K562 (cell line): ENCODE data around the gene C10orf90. TPM values are rescaled to one million over a fixed set of nuclear protein-coding genes. Genes with fewer than 3 reads are reported as not detected.

Source experiments
- ATAC-seq: fragments of 200-7000 bp; cut with Tn5 transposase; 3 replicates; pipeline ENCODE4 v1.9.1; 2020; ENCODE audit warnings: moderate library complexity
- BruUV-seq: library from RNA; stranded (reverse); fragments of 400-500 nt; replicated peaks from 2 replicates; lab custom pipeline; 2021; lab: Mats Ljungman, UMichigan
- CTCF ChIA-PET: fragments of 300-600 bp; formaldehyde crosslinking; extraction: SDS; loops from one replicate; lab custom pipeline; 2021; ENCODE audit warnings: low intra/inter-chr PET ratio; lab: Yijun Ruan, JAX
- POLR2A ChIA-PET: fragments of 300-600, 350-650 bp; sonication (Branson Sonifier 250); formaldehyde crosslinking; extraction: SDS; loops from one replicate; lab custom pipeline; 2021; ENCODE audit warnings: antibody characterized with exemption, inconsistent platforms; lab: Yijun Ruan, JAX
- DNase-seq, 4 experiments: peaks; one replicate each; pipeline versions ENCODE4 v3.0.0 to v3.0.0-alpha.2; 2011 to 2018; ENCODE audit warnings: low spot score in 3 of 4, mixed read lengths in 3 of 4; ENCODE audit errors: extremely low read depth in 1 of 4
- FAIRE-seq: peaks from 2 replicates; lab custom pipeline; 2011; peaks lifted over from hg19 to GRCh38; lab: Jason Lieb, UNC
- H2AFZ ChIP-seq: 2 replicates; pipeline ENCODE4 v1.6.0; 2011; ENCODE audit warnings: low read depth, low read length, control low read depth, inconsistent platforms
- H3K27ac ChIP-seq: fragments of 200-600 bp; 3 replicates; pipeline ENCODE4 v1.8.0; 2011; ENCODE audit warnings: low read depth, mild to moderate bottlenecking, control low read depth, inconsistent platforms, low read length, moderate library complexity, mixed read lengths; ENCODE audit errors: extremely low read depth
- H3K27me3 ChIP-seq, 2 experiments: fragments of 300-600 bp in 1 of 2; 2 replicates in 1 of 2; 3 replicates in 1 of 2; pipeline versions ENCODE4 v1.6.0 to v1.8.0; 2011; ENCODE audit warnings: inconsistent platforms in 2 of 2, low read length in 2 of 2, mild to moderate bottlenecking in 1 of 2, mixed read lengths in 1 of 2, moderate library complexity in 1 of 2; ENCODE audit not compliant: control insufficient read depth in 2 of 2, insufficient read depth in 2 of 2
- H3K36me3 ChIP-seq: fragments of 300-600 bp; 3 replicates; pipeline ENCODE4 v1.8.0; 2011; ENCODE audit warnings: mild to moderate bottlenecking, low read length, inconsistent platforms; ENCODE audit not compliant: control insufficient read depth, insufficient read depth
- H3K4me1 ChIP-seq, 2 experiments: fragments of 200-600 bp in 1 of 2; replicated peaks in 1 of 2; 2 replicates in 1 of 2; 3 replicates in 1 of 2; pipeline versions ENCODE4 v1.5.1 to v1.8.0; 2011; ENCODE audit warnings: inconsistent platforms in 2 of 2, low read length in 2 of 2, mild to moderate bottlenecking in 1 of 2, mixed read lengths in 1 of 2, moderate library complexity in 1 of 2; ENCODE audit not compliant: control insufficient read depth in 2 of 2, insufficient read depth in 2 of 2
- H3K4me2 ChIP-seq: 2 replicates; pipeline ENCODE4 v1.6.1; 2011; ENCODE audit warnings: low read length, control low read depth, inconsistent platforms, mixed read lengths; ENCODE audit not compliant: insufficient read depth
- H3K4me3 ChIP-seq: fragments of 200-600 bp; sonication (generic), shearing (Covaris generic); 2 replicates; pipeline ENCODE4 v1.5.1; 2016; ENCODE audit warnings: control low read depth, inconsistent platforms
- H3K79me2 ChIP-seq: fragments of 200-600 bp; 3 replicates; pipeline ENCODE4 v1.8.0; 2011; ENCODE audit warnings: low read length, inconsistent platforms; ENCODE audit not compliant: control insufficient read depth, insufficient read depth
- H3K9ac ChIP-seq, 2 experiments: 2 replicates each; pipeline versions ENCODE4 v1.6.0 to v1.6.1; 2011; ENCODE audit warnings: low read depth in 2 of 2, low read length in 2 of 2, control low read depth in 1 of 2, inconsistent platforms in 1 of 2, mild to moderate bottlenecking in 1 of 2, mixed read lengths in 1 of 2; ENCODE audit not compliant: insufficient read depth in 1 of 2
- H3K9me1 ChIP-seq: one replicate; pipeline ENCODE4 v1.6.0; 2011; ENCODE audit warnings: inconsistent platforms, mild to moderate bottlenecking, low read length, moderate library complexity; ENCODE audit not compliant: control insufficient read depth, insufficient read depth
- H3K9me3 ChIP-seq: replicated peaks from 2 replicates; pipeline ENCODE4 v1.5.1; 2011; ENCODE audit warnings: low read depth, low read length, inconsistent platforms; ENCODE audit not compliant: control insufficient read depth, insufficient read depth
- H4K20me1 ChIP-seq: replicated peaks from 2 replicates; pipeline ENCODE4 v1.6.1; 2011; ENCODE audit warnings: low read length, inconsistent platforms, mixed read lengths; ENCODE audit not compliant: control insufficient read depth, insufficient read depth
- ATF2 ChIP-seq: sonication (generic); formaldehyde crosslinking; IDR thresholded peaks from 2 replicates; pipeline ENCODE4 v1.8.1; 2022; ENCODE audit warnings: missing genetic modification reagents
- ERF ChIP-seq: fragments of 450-650 bp; formaldehyde crosslinking; IDR thresholded peaks from 2 replicates; pipeline ENCODE4 v1.4.0; 2020; ENCODE audit warnings: mild to moderate bottlenecking, mixed read lengths
- HDAC1 ChIP-seq, 2 experiments: fragments of 450-650 bp; IDR thresholded peaks; 2 replicates each; pipeline ENCODE4 v1.6.1; 2016 to 2017; ENCODE audit warnings: inconsistent platforms in 1 of 2, mild to moderate bottlenecking in 1 of 2, moderate library complexity in 1 of 2
- HMGXB4 ChIP-seq: sonication (generic); formaldehyde crosslinking; IDR thresholded peaks from 2 replicates; pipeline ENCODE4 v1.8.1; 2023; ENCODE audit warnings: mild to moderate bottlenecking, missing genetic modification reagents
- KDM5B ChIP-seq: fragments of 200-600 bp; sonication (generic); IDR thresholded peaks from 2 replicates; pipeline ENCODE4 v1.6.1; 2012; ENCODE audit warnings: low read depth, mild to moderate bottlenecking, moderate library complexity, low read length, control low read depth, inconsistent platforms; ENCODE audit not compliant: insufficient replicate concordance
- NCOR1 ChIP-seq: fragments of 450-650 bp; IDR thresholded peaks from 2 replicates; pipeline ENCODE4 v1.6.1; 2016; ENCODE audit warnings: mild to moderate bottlenecking, moderate library complexity
- RAD51 ChIP-seq: fragments of 450-650 bp; IDR thresholded peaks from 2 replicates; pipeline ENCODE4 v1.7.1; 2016; ENCODE audit warnings: low read depth, mild to moderate bottlenecking, borderline replicate concordance
- RBM14 ChIP-seq: fragments of 200-400 bp; formaldehyde crosslinking; IDR thresholded peaks from 2 replicates; pipeline ENCODE4 v1.6.1; 2018; ENCODE audit warnings: low read depth, mild to moderate bottlenecking, low read length, moderate library complexity, borderline replicate concordance; ENCODE audit not compliant: insufficient read depth
- SMARCA4 ChIP-seq: fragments of 450-650 bp; IDR thresholded peaks from 2 replicates; pipeline ENCODE4 v1.6.1; 2016
- TAF7 ChIP-seq: fragments of 450-650 bp; IDR thresholded peaks from 2 replicates; pipeline ENCODE4 v1.6.1; 2016; ENCODE audit warnings: missing genetic modification characterization, missing compliant biosample characterization
- ZBTB12 ChIP-seq: fragments of 250-450 bp; sonication (Bioruptor Pico); IDR thresholded peaks from 2 replicates; pipeline ENCODE4 v1.4.0; 2020
- ZBTB26 ChIP-seq: fragments of 450-650 bp; formaldehyde crosslinking; IDR thresholded peaks from 2 replicates; pipeline ENCODE4 v1.4.0; 2022; ENCODE audit warnings: missing genetic modification characterization
- ZNF217 ChIP-seq: sonication (generic); formaldehyde crosslinking; IDR thresholded peaks from 2 replicates; pipeline ENCODE4 v1.8.0; 2022; ENCODE audit warnings: mild to moderate bottlenecking, missing genetic modification reagents
- ZNF699 ChIP-seq: fragments of 250-450 bp; sonication (Bioruptor Pico); IDR thresholded peaks from 2 replicates; pipeline ENCODE4 v1.8.0; 2021; ENCODE audit warnings: mild to moderate bottlenecking, moderate library complexity; ENCODE audit not compliant: insufficient replicate concordance
- WGBS: fragments of 100-300 bp; shearing (Covaris generic); methylation state at CpG from one replicate; pipeline ENCODE4 v1.1.6; 2016; ENCODE audit warnings: low coverage, mixed read lengths; ENCODE audit not compliant: insufficient coverage; ENCODE audit errors: missing lambda C conversion rate; 5-methylcytosine and 5-hydroxymethylcytosine counted together
- in situ Hi-C: fragments of 300-500 bp; cut with MboI; formaldehyde crosslinking; loops from 4 replicates; pipeline ENCODE4 v1.15.0; 2018; ENCODE audit warnings: inconsistent platforms, mixed read lengths
- intact Hi-C: fragments of 100-400 bp; cut with micrococcal nuclease; formaldehyde crosslinking; loops from 2 replicates; pipeline ENCODE4 v1.14.2; 2022
- polyA plus RNA-seq, 8 experiments: library from polyadenylated mRNA; depleted of rRNA in 4 of 8; stranded (reverse) in 5 of 8; unstranded in 3 of 8; fragments of >200 nt; fragmentation: Nextera tagmentation in 2 of 8; fragmentation: Illumina TruSeq in 1 of 8; extraction: Ambion mirVana in 2 of 8; extraction: Trizol in 1 of 8; gene quantifications; 2 replicates each; pipeline versions ENCODE4 v1.2.1 to v1.2.3, GENCODE V29; 2011 to 2014; ENCODE audit warnings: inconsistent platforms in 1 of 8, missing spikeins in 1 of 8
- total RNA-seq, 7 experiments: library from RNA; depleted of rRNA in 6 of 7; stranded (reverse); fragments of >200 nt in 6 of 7; fragmentation: Illumina TruSeq in 2 of 7; extraction: Trizol in 2 of 7; gene quantifications; 2 replicates each; pipeline versions ENCODE4 v1.2.1 to v1.2.3, GENCODE V29; 2011 to 2021; ENCODE audit warnings: low replicate concordance in 1 of 7

The C10orf90 gene
- total and polyA plus RNA-seq, 9 of the 15 experiments (the other 6 are each of a cell fraction or from before 2014, with no cell fraction given): not detected

- no peak for TF ChIP-seq TAF7
- TF ChIP-seq HDAC1 (IDR thresholded peaks at IDR 0.05): no peak
- no peak for TF ChIP-seq KDM5B
- no peak for TF ChIP-seq SMARCA4
- no peak for TF ChIP-seq ZBTB12 (CRISPR knock-in tag)
- TF ChIP-seq RBM14: no peak
- TF ChIP-seq ERF (CRISPR knock-in tag): no peak
These were observed 101.6 kb downstream of the C10orf90 start (continued) for GRCh38 chr10:126568809-126569385.

- DNase-seq (no peak), ATAC-seq (no peak), FAIRE-seq (no peak)
- intact Hi-C loops: no loop called here
- in situ Hi-C loops: no loop called here
- ChIA-PET CTCF (no interaction called here), POLR2A (no interaction called here)
- 0% methylated on average over 3 of the region's 3 CpGs for WGBS
- Histone ChIP-seq H3K36me3 (no peaks in the 10 kb centered on the region), H3K4me3 (no peak overlapping the region), H3K9me3 (no peaks in the 10 kb centered on the region), H3K27me3 (no peaks in the 10 kb centered on the region), H3K4me2 (no peak overlapping the region), H3K4me1 (no peaks in the 10 kb centered on the region), H3K9me1 (no peaks in the 10 kb centered on the region), H3K79me2 (no peaks in the 10 kb centered on the region), H3K9ac (no peak overlapping the region), H3K27ac (no peak overlapping the region), H2AFZ (no peak overlapping the region), H4K20me1 (no peaks in the 10 kb centered on the region)
- BruUV-seq: no TSS peak
- no peak for TF ChIP-seq ZBTB26
- TF ChIP-seq ZNF699 (CRISPR knock-in tag): no peak
- TF ChIP-seq NCOR1: no peak
- no peak for TF ChIP-seq ATF2
- TF ChIP-seq RAD51: no peak
- no peak for TF ChIP-seq HMGXB4 (CRISPR knock-in tag)
- no peak for TF ChIP-seq ZNF217
These were observed 104.6 kb downstream of the C10orf90 start for GRCh38 chr10:126565871-126566270.
